ENCODE measurements around the gene BOLA2.
A peak's percentile ranks its signal among the peaks of the same experiment; 100 is the strongest.
"Not testable (repeated sequence)": the region's sequence is repeated elsewhere in the genome, so short reads cannot be mapped to it uniquely, and the experiment has no call there.

BOLA2 gene

DNA sequence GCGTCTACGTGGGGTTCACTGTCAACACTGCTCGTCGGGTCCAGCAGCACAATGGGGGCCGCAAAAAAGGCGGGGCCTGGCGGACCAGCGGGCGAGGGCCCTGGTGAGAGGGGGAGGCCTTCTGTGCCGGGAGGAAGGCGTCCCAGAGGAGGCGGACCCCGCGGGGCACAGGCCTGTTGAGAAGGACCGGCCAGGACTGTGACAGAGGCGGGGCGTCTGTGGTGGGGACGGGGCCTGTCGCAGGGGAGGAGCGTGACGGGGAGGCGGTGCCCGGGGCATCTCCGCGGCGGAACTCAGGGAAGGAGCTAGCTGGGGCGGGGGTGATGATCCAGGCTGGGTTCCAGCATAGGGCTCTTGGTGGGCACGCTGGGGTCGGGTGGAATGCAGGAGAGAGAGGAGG, 677 bp upstream of the BOLA2 start:
- CTCF ChIA-PET, POLR2A ChIA-PET: not testable (repeated sequence)

DNA sequence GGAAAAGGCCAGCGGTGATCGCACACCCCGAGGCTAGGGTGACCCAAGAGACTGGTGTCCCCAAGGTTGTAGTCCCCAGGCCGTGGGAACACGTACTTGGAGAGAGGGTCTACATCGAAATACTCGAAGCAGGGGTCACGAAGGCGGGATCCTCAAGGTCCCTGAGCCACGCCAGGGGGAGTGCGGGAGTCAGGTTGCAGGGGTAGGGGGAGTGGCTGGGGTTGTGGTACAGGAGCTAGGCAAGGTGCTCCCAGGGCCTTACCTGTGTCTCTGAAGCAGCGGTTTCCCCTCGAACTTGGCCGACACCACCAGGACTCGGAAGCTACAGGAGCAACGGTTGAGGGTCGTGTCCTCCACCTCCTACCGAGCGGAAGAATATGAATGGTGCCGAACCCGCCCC, 397 bp downstream of the BOLA2 start:
- CTCF ChIA-PET; H3K36me3 ChIP-seq (ENCODE audit: control insufficient read depth in 2 of 2, insufficient read depth in 1 of 2, low read length in 2 of 2); POLR2A ChIA-PET; H3K4me3 ChIP-seq (ENCODE audit: low read depth, low read length); H3K27ac ChIP-seq (ENCODE audit: extremely low read depth, low read depth, low read length); H3K4me1 ChIP-seq (ENCODE audit: control insufficient read depth, insufficient read depth, low read length); H3K9me3 ChIP-seq (ENCODE audit: control insufficient read depth, insufficient read depth, low read depth, low read length): not testable (repeated sequence)

More for the DNA sequence above, 677 bp upstream of the BOLA2 start:
- H3K9me3 ChIP-seq (ENCODE audit: control insufficient read depth, insufficient read depth, low read depth, low read length); H3K36me3 ChIP-seq (ENCODE audit: control insufficient read depth in 2 of 2, insufficient read depth in 1 of 2, low read length in 2 of 2); H3K27ac ChIP-seq (ENCODE audit: extremely low read depth, low read depth, low read length); H3K4me1 ChIP-seq (ENCODE audit: control insufficient read depth, insufficient read depth, low read length); H3K4me3 ChIP-seq (ENCODE audit: low read depth, low read length): not testable (repeated sequence)

DNA sequence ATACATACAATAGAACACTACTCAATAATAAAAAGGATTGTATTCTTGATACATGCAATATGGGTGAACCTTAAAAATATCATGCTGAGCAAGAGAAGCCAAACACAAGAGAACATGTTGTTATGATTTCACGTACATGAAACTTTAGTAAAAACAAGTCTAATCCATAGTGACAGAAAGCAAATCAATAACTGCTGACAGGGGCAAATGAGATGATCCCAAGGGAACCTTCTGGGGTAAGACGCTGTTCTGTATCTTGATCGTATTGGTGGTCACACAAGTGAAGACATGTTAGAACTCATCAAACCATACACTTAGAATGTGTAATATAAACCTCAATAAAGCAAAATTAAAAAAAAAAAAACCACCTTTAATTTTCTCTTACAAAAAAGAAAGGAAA, 28.8 kb downstream of the BOLA2 start:
- CTCF ChIA-PET; H3K4me1 ChIP-seq (ENCODE audit: control insufficient read depth, insufficient read depth, low read length); POLR2A ChIA-PET; H3K27ac ChIP-seq (ENCODE audit: extremely low read depth, low read depth, low read length); H3K9me3 ChIP-seq (ENCODE audit: control insufficient read depth, insufficient read depth, low read depth, low read length); H3K36me3 ChIP-seq (ENCODE audit: control insufficient read depth in 2 of 2, insufficient read depth in 1 of 2, low read length in 2 of 2); H3K4me3 ChIP-seq (ENCODE audit: low read depth, low read length): not testable (repeated sequence)

DNA sequence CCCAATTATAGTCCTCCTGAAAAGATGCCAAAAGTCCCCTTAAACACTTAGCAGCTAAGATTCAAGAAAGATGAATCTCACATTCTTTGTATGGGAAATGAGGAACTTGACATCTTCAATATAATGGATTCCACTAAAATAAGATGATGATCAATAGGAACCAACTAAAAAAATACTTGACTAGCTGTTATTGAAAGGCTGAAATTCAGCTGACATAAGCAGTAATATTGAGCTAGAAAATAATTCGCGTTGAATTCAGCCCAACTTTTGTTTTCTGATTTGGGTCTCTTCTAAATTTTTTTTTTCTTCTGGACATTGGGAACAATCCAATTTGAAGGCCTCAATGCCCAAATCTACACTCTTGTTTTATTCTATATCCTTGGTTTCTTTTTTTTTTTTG, 30.6 kb downstream of the BOLA2 start:
- H3K4me1 ChIP-seq (ENCODE audit: control insufficient read depth, insufficient read depth, low read length); H3K9me3 ChIP-seq (ENCODE audit: control insufficient read depth, insufficient read depth, low read depth, low read length); H3K36me3 ChIP-seq (ENCODE audit: control insufficient read depth in 2 of 2, insufficient read depth in 1 of 2, low read length in 2 of 2); H3K27ac ChIP-seq (ENCODE audit: extremely low read depth, low read depth, low read length); H3K4me3 ChIP-seq (ENCODE audit: low read depth, low read length); POLR2A ChIA-PET: not testable (repeated sequence)
- CTCF ChIA-PET = interaction anchor here (0.7 kb wide), 1 partner anchor 290 kb away, joined by 3 read pairs; no protein-coding TSS in a partner anchor

DNA sequence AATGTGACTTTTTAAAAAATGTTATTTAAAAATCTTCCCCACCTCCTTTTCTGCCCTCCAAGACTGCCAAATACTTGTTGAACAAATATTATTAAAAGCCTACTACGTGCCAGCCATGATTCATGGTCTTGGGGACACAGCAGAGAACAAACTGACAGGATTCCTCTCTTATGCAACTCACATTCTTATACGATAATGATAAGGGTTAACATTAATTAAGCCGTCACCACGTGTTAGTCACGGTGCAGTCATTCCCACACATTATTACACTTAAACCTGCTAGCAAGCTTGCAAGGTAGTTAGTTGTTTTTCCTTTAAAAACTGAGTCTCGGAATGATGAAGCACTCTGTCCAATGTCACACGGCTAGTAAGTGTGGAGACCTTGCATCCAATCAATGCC, 48.9 kb downstream of the BOLA2 start:
- H3K4me1 ChIP-seq (ENCODE audit: control insufficient read depth, insufficient read depth, low read length); H3K4me3 ChIP-seq (ENCODE audit: low read depth, low read length); POLR2A ChIA-PET; CTCF ChIA-PET; H3K9me3 ChIP-seq (ENCODE audit: control insufficient read depth, insufficient read depth, low read depth, low read length); H3K36me3 ChIP-seq (ENCODE audit: control insufficient read depth in 2 of 2, insufficient read depth in 1 of 2, low read length in 2 of 2); H3K27ac ChIP-seq (ENCODE audit: extremely low read depth, low read depth, low read length): not testable (repeated sequence)
- TF ChIP-seq SP7 (tag by site-specific recombination; IDR thresholded peaks at IDR 0.05) = 0 out of 2 replicates have a peak, but pooled peaks have one; percentile 28
